Astrocyte (in vitro differentiated cells and primary cell): ENCODE results near the gene ENTPD5.

ENCODE experiments used
- EZH2 ChIP-seq: IDR thresholded peaks from 2 replicates; pipeline ENCODE4 v1.6.1; 2012; ENCODE audit warnings: mild to moderate bottlenecking, low read length, inconsistent platforms; ENCODE audit not compliant: insufficient read depth
- TF ChIP-seq, protein P1 (sequence below): IDR thresholded peaks from 2 replicates; pipeline ENCODE4 v1.5.1; 2011; ENCODE audit warnings: low read depth, mild to moderate bottlenecking, inconsistent platforms, low read length, moderate library complexity; ENCODE audit not compliant: insufficient read depth

DNA sequence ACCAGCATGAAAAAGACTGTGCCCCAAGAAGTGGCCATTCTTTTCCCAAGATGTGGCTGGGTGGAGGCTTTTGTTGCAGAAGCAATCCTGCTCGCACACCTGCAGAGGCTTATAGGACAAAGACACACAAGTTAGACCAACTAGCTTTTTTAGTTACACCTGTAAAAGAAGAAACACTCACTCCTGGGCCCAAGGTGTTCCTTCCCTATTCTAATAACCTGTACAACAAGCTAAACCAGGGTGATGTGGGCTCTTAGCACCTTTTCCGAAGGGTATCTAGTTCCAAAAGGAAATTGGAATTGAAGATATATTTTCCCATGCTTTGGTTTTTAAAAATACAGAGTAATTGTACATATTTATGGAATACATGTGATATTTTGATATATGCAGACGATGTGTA lies 31.0 kb downstream of the ENTPD5 start:
- TF ChIP-seq, protein P1, sequence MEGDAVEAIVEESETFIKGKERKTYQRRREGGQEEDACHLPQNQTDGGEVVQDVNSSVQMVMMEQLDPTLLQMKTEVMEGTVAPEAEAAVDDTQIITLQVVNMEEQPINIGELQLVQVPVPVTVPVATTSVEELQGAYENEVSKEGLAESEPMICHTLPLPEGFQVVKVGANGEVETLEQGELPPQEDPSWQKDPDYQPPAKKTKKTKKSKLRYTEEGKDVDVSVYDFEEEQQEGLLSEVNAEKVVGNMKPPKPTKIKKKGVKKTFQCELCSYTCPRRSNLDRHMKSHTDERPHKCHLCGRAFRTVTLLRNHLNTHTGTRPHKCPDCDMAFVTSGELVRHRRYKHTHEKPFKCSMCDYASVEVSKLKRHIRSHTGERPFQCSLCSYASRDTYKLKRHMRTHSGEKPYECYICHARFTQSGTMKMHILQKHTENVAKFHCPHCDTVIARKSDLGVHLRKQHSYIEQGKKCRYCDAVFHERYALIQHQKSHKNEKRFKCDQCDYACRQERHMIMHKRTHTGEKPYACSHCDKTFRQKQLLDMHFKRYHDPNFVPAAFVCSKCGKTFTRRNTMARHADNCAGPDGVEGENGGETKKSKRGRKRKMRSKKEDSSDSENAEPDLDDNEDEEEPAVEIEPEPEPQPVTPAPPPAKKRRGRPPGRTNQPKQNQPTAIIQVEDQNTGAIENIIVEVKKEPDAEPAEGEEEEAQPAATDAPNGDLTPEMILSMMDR: no peak
- no peak for TF ChIP-seq EZH2
